HG03460 (cell line): ENCODE measurements around the gene CMC1.
"Not testable (repeated sequence)": the region's sequence is repeated elsewhere in the genome, so short reads cannot be mapped to it uniquely, and the experiment has no call there.

ENCODE experiments used
- ATAC-seq: cut with Tn5 transposase; IDR thresholded peaks from one replicate; pipeline ENCODE4 v1.9.1; 2021; ENCODE audit not compliant: unreplicated experiment

CMC1 gene

GRCh38 chr3:28241221-28242160 lies at the start of gene CMC1:
Gene CMC1 (plus strand): TSS chr3:28241619. CDS start chr3:28241794, 175 bp downstream.
- ATAC-seq: peak; percentile 98

- ATAC-seq: no peak
These were observed 43.3 kb upstream of the CMC1 start for GRCh38 chr3:28198161-28198560.

GRCh38 chr3:28198974-28199373 lies 42.4 kb upstream of the CMC1 start:
- ATAC-seq: no peak

- ATAC-seq: not testable (repeated sequence)
These were observed 41.8 kb upstream of the CMC1 start for GRCh38 chr3:28199643-28200042.

GRCh38 chr3:28200366-28200848 lies 41.0 kb upstream of the CMC1 start:
- ATAC-seq: not testable (repeated sequence)

- no peak for ATAC-seq
These were observed 34.9 kb upstream of the CMC1 start for GRCh38 chr3:28206479-28206878.

GRCh38 chr3:28207000-28207733 lies 34.3 kb upstream of the CMC1 start:
- ATAC-seq: no peak

- no peak for ATAC-seq
These were observed 30.3 kb upstream of the CMC1 start for GRCh38 chr3:28210968-28211713.

GRCh38 chr3:28212681-28213080 lies 28.7 kb upstream of the CMC1 start:
- ATAC-seq: no peak

- no peak for ATAC-seq
These were observed 26.0 kb upstream of the CMC1 start for GRCh38 chr3:28215407-28215806.

GRCh38 chr3:28218071-28218916 lies 23.1 kb upstream of the CMC1 start:
- ATAC-seq: no peak

GRCh38 chr3:28218917-28219198 lies 22.6 kb upstream of the CMC1 start:
- ATAC-seq: no peak

- no peak for ATAC-seq
These were observed 17.0 kb upstream of the CMC1 start for GRCh38 chr3:28224430-28224829.

GRCh38 chr3:28226020-28226419 lies 15.4 kb upstream of the CMC1 start:
- no peak for ATAC-seq

GRCh38 chr3:28228623-28229022 lies 12.8 kb upstream of the CMC1 start:
- ATAC-seq: no peak

- ATAC-seq: peak; percentile 59
These were observed 8.8 kb upstream of the CMC1 start for GRCh38 chr3:28232659-28233058.

- no peak for ATAC-seq
These were observed 7.0 kb upstream of the CMC1 start for GRCh38 chr3:28234454-28234853.

- no peak for ATAC-seq
These were observed 2.3 kb upstream of the CMC1 start for GRCh38 chr3:28239108-28239507.

GRCh38 chr3:28240441-28240840 lies 978 bp upstream of the CMC1 start:
- ATAC-seq: no peak

- no peak for ATAC-seq
These were observed 1.1 kb downstream of the CMC1 start for GRCh38 chr3:28242519-28242918.
